Jurkat, Clone E6-1 (cell line): ENCODE results near the gene SFXN1.
"Not testable (repeated sequence)": the region's sequence is repeated elsewhere in the genome, so short reads cannot be mapped to it uniquely, and the experiment has no call there.

Experiments
- DNase-seq: peaks from one replicate; pipeline ENCODE4 v3.0.0-alpha.2; 2011; ENCODE audit warnings: low read depth, low spot score
- H3K4me3 ChIP-seq: 2 replicates; pipeline ENCODE4 v1.5.1; 2011; ENCODE audit warnings: mild to moderate bottlenecking, low read length, control low read depth, moderate library complexity

The SFXN1 gene

GRCh38 chr5:175524211-175524610 lies 45.9 kb downstream of the SFXN1 start:
- no peak overlapping the region for H3K4me3 ChIP-seq

GRCh38 chr5:175526691-175527090 lies 48.3 kb downstream of the SFXN1 start:
- DNase-seq = no peak
- no peak overlapping the region for H3K4me3 ChIP-seq

More at GRCh38 chr5:175524211-175524610, 45.9 kb downstream of the SFXN1 start:
- DNase-seq = no peak

GRCh38 chr5:175531361-175531760 lies 53.0 kb downstream of the SFXN1 start:
- H3K4me3 ChIP-seq = no peak overlapping the region
- DNase-seq = no peak

- peak; percentile 78 for DNase-seq
- peak overlapping the region; percentile 32 for H3K4me3 ChIP-seq
These were observed 55.9 kb downstream of the SFXN1 start for GRCh38 chr5:175534070-175534932.

GRCh38 chr5:175535331-175535730 lies 57.0 kb downstream of the SFXN1 start:
- not testable (repeated sequence) for DNase-seq, H3K4me3 ChIP-seq

- no peak for DNase-seq
- H3K4me3 ChIP-seq = no peak overlapping the region
These were observed 57.4 kb downstream of the SFXN1 start for GRCh38 chr5:175535796-175536195.

GRCh38 chr5:175538576-175538975 lies 60.2 kb downstream of the SFXN1 start:
- no peak for DNase-seq
- H3K4me3 ChIP-seq = no peak overlapping the region

GRCh38 chr5:175539936-175540335 lies 61.6 kb downstream of the SFXN1 start:
- no peak overlapping the region for H3K4me3 ChIP-seq
- no peak for DNase-seq

- no peak for DNase-seq
- H3K4me3 ChIP-seq = no peak overlapping the region
These were observed 62.9 kb downstream of the SFXN1 start for GRCh38 chr5:175541264-175541663.

GRCh38 chr5:175542232-175542965 lies 64.0 kb downstream of the SFXN1 start:
- H3K4me3 ChIP-seq = no peak overlapping the region
- DNase-seq = no peak

- no peak for DNase-seq
- no peak overlapping the region for H3K4me3 ChIP-seq
These were observed 64.5 kb downstream of the SFXN1 start for GRCh38 chr5:175542966-175543235.

- H3K4me3 ChIP-seq = no peak overlapping the region
- no peak for DNase-seq
These were observed 65.8 kb downstream of the SFXN1 start for GRCh38 chr5:175544108-175544511.

- no peak overlapping the region for H3K4me3 ChIP-seq
These were observed 66.2 kb downstream of the SFXN1 start for GRCh38 chr5:175544586-175544985.

GRCh38 chr5:175547842-175548241 lies 69.5 kb downstream of the SFXN1 start:
- DNase-seq = no peak
- no peak overlapping the region for H3K4me3 ChIP-seq

More at GRCh38 chr5:175544586-175544985, 66.2 kb downstream of the SFXN1 start:
- DNase-seq = no peak

- H3K4me3 ChIP-seq = no peak overlapping the region
- DNase-seq = no peak
These were observed 70.4 kb downstream of the SFXN1 start for GRCh38 chr5:175548626-175549311.

- no peak for DNase-seq
- H3K4me3 ChIP-seq = no peak overlapping the region
These were observed 71.9 kb downstream of the SFXN1 start for GRCh38 chr5:175550055-175550805.

- DNase-seq = no peak
- H3K4me3 ChIP-seq = no peak overlapping the region
These were observed 72.9 kb downstream of the SFXN1 start for GRCh38 chr5:175551266-175551665.

GRCh38 chr5:175554296-175554695 lies 75.9 kb downstream of the SFXN1 start:
- no peak overlapping the region for H3K4me3 ChIP-seq
- no peak for DNase-seq

GRCh38 chr5:175555168-175555785 lies 76.9 kb downstream of the SFXN1 start:
- H3K4me3 ChIP-seq = no peak overlapping the region
- no peak for DNase-seq
